ENCODE data around the gene FEZ2. TPM values are rescaled to one million over a fixed set of nuclear protein-coding genes. Genes with fewer than 3 reads are reported as not detected.

Gene FEZ2
- total and polyA plus RNA-seq, 10 of the 15 experiments (the other 5 are each of a cell fraction or from before 2014, with no cell fraction given) = 3.0 to 15.4 (median 6.6) TPM

DNA sequence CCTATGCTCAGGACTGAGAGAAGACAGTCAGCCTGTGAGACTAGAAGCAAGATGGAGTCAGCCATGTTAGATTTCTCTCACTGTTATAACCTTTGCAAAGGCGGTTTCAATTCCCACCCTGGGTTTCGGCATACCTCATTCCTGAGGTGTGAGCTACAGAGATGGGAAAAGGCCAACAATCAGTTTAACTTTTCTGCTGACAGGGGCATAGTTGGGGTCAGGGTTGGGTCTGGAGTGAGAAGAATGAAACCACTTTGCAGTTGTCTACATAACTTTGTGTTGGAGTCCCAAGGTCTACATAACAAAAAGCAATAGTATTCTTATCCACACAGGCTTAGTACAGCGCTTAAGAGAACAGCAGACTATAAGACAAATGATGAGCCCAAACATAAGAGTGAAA lies 28.1 kb upstream of the FEZ2 start (continued):
- TF ChIP-seq WRNIP1 (IDR thresholded peaks at IDR 0.05; ENCODE audit: borderline replicate concordance, low read depth, low read length) = no peak
- no peak for TF ChIP-seq POLR2AphosphoS5 (IDR thresholded peaks at IDR 0.05; ENCODE audit: low read length)
- TF ChIP-seq ETV6 (conservative IDR thresholded peaks at IDR 0.05 in 1 of 2, IDR thresholded peaks at IDR 0.05 in 1 of 2; ENCODE audit: borderline replicate concordance in 1 of 2, low read depth in 1 of 2) = no peak
- TF ChIP-seq RBBP5 (conservative IDR thresholded peaks at IDR 0.05) = no peak
- no peak for TF ChIP-seq NR2C2 (IDR thresholded peaks at IDR 0.05; ENCODE audit: borderline replicate concordance, control insufficient read depth, insufficient read length, low read depth)
- TF ChIP-seq, protein P1, sequence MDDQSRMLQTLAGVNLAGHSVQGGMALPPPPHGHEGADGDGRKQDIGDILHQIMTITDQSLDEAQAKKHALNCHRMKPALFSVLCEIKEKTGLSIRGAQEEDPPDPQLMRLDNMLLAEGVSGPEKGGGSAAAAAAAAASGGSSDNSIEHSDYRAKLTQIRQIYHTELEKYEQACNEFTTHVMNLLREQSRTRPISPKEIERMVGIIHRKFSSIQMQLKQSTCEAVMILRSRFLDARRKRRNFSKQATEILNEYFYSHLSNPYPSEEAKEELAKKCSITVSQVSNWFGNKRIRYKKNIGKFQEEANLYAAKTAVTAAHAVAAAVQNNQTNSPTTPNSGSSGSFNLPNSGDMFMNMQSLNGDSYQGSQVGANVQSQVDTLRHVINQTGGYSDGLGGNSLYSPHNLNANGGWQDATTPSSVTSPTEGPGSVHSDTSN (IDR thresholded peaks at IDR 0.05; ENCODE audit: insufficient replicate concordance, low read depth, low read length) = no peak
- no peak for TF ChIP-seq NRF1 (conservative IDR thresholded peaks at IDR 0.05; ENCODE audit: low read depth, low read length)
- no peak for TF ChIP-seq GATAD2B (conservative IDR thresholded peaks at IDR 0.05; ENCODE audit: low read depth)
- no peak for TF ChIP-seq HDAC6 (IDR thresholded peaks at IDR 0.05; ENCODE audit: unreplicated experiment)
- no peak for TF ChIP-seq SRF (IDR thresholded peaks at IDR 0.05; ENCODE audit: low read depth in 2 of 2, low read length in 2 of 2)

DNA sequence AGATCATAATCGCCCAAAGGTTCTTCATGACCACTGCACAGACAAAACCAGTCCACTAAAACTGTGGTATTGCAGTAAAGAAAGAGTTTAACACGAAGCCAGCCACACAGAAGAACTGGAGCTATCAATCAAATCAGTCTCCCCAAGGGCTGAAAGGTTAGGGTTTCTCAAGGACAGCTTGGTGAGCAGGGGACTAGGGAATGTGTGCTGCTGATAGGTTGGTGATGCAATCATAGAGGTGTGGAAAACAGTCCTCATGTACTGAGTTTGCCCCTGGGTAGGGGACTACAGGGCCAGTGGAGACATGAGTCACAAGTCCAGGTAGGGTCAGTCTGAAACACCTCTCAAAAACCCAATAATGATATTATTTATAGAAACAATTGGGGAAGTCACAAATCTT lies 27.3 kb upstream of the FEZ2 start:
- Histone ChIP-seq H3K27me3 (replicated peaks in 1 of 2; ENCODE audit: control insufficient read depth in 2 of 2, insufficient read depth in 2 of 2, low read length in 1 of 2) (no peaks in the 10 kb centered on the region; a peak in 1 of 4 replicates), H3K4me1 (ENCODE audit: control insufficient read depth, insufficient read depth, low read length) (no peaks in the 10 kb centered on the region), H2AFZ (ENCODE audit: control insufficient read depth, low read depth, low read length) (no peak overlapping the region), H3K9me3 (replicated peaks; ENCODE audit: control insufficient read depth, insufficient read depth, low read length) (no peaks in the 10 kb centered on the region; the same call in 2 of the 3 replicates), H3K4me2 (ENCODE audit: control insufficient read depth, insufficient read depth) (no peak overlapping the region), H3K9ac (ENCODE audit: control insufficient read depth, insufficient read depth, low read length) (no peak overlapping the region), H3K79me2 (ENCODE audit: control insufficient read depth, insufficient read depth, low read length) (no peaks in the 10 kb centered on the region), H4K20me1 (ENCODE audit: control insufficient read depth, insufficient read depth) (no peaks in the 10 kb centered on the region), H3K36me3 (ENCODE audit: control insufficient read depth in 2 of 2, insufficient read depth in 2 of 2, low read length in 1 of 2) (no peaks in the 10 kb centered on the region), H3K4me3 (no peak overlapping the region), H3K27ac (ENCODE audit: control insufficient read depth, insufficient read depth) (no peak overlapping the region)
- POLR2A ChIA-PET = no interaction called here
- 0% methylated on average over 2 of the region's 2 CpGs for WGBS (ENCODE audit: insufficient coverage, insufficient replicate concordance, low lambda C conversion rate, missing lambda C conversion rate)
- ATAC-seq (no peak), DNase-seq (ENCODE audit: low read depth, low spot score) (no peak), FAIRE-seq (no peak)
- CTCF ChIA-PET = no interaction called here
- BruUV-seq (replicated peaks) = no TSS peak
- in situ Hi-C loops (cut with MboI) = no loop called here
- RAD21 ChIA-PET (ENCODE audit: unreplicated experiment) = no interaction called here
- intact Hi-C loops (cut with micrococcal nuclease; ENCODE audit: unreplicated experiment) = no loop called here
- SMC1A ChIA-PET (ENCODE audit: uncharacterized antibody, unreplicated experiment) = no interaction called here
- TF ChIP-seq, protein P2, sequence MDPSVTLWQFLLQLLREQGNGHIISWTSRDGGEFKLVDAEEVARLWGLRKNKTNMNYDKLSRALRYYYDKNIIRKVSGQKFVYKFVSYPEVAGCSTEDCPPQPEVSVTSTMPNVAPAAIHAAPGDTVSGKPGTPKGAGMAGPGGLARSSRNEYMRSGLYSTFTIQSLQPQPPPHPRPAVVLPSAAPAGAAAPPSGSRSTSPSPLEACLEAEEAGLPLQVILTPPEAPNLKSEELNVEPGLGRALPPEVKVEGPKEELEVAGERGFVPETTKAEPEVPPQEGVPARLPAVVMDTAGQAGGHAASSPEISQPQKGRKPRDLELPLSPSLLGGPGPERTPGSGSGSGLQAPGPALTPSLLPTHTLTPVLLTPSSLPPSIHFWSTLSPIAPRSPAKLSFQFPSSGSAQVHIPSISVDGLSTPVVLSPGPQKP (IDR thresholded peaks at IDR 0.05; ENCODE audit: low read depth, low read length) = no peak
- TF ChIP-seq MTA3 (IDR thresholded peaks at IDR 0.05; ENCODE audit: borderline replicate concordance, low read length) (no peak), ZZZ3 (IDR thresholded peaks at IDR 0.05; ENCODE audit: control insufficient read depth, insufficient read length, low read depth) (no peak), ASH2L (IDR thresholded peaks at IDR 0.05; ENCODE audit: borderline replicate concordance, low read depth) (no peak), POLR2A (IDR thresholded peaks at IDR 0.05; ENCODE audit: low read depth, low read length) (no peak), MEF2A (IDR thresholded peaks at IDR 0.05; ENCODE audit: insufficient read depth, low read depth, low read length) (no peak), SREBF2 (IDR thresholded peaks at IDR 0.05; ENCODE audit: low read length) (no peak), EZH2 (IDR thresholded peaks at IDR 0.05; ENCODE audit: borderline replicate concordance, control insufficient read depth, low read depth, low read length) (no peak)
- TF ChIP-seq, protein P3, sequence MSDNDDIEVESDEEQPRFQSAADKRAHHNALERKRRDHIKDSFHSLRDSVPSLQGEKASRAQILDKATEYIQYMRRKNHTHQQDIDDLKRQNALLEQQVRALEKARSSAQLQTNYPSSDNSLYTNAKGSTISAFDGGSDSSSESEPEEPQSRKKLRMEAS (IDR thresholded peaks at IDR 0.05; ENCODE audit: low read depth, low read length) = no peak
- TF ChIP-seq, protein P4, sequence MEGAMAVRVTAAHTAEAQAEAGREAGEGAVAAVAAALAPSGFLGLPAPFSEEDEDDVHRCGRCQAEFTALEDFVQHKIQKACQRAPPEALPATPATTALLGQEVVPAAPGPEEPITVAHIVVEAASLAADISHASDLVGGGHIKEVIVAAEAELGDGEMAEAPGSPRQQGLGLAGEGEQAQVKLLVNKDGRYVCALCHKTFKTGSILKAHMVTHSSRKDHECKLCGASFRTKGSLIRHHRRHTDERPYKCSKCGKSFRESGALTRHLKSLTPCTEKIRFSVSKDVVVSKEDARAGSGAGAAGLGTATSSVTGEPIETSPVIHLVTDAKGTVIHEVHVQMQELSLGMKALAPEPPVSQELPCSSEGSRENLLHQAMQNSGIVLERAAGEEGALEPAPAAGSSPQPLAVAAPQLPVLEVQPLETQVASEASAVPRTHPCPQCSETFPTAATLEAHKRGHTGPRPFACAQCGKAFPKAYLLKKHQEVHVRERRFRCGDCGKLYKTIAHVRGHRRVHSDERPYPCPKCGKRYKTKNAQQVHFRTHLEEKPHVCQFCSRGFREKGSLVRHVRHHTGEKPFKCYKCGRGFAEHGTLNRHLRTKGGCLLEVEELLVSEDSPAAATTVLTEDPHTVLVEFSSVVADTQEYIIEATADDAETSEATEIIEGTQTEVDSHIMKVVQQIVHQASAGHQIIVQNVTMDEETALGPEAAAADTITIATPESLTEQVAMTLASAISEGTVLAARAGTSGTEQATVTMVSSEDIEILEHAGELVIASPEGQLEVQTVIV (IDR thresholded peaks at IDR 0.05; ENCODE audit: borderline replicate concordance, partially characterized antibody) = no peak

Data from GM12878 (cell line).